ENCODE data around the gene CLDND2.

- no peak for TF ChIP-seq CTCF (conservative IDR thresholded peaks at IDR 0.05; ENCODE audit: low read length)
- TF ChIP-seq EZH2phosphoT487 (IDR thresholded peaks at IDR 0.05; ENCODE audit: borderline replicate concordance, low read depth, low read length): no peak
Measured at GRCh38 chr19:51410950-51411748, 42.3 kb upstream of the CLDND2 start.
